ENCODE data around the gene CLEC17A. TPM values are rescaled to one million over a fixed set of nuclear protein-coding genes. Genes with fewer than 3 reads are reported as not detected.
A peak's percentile ranks its signal among the peaks of the same experiment; 100 is the strongest.

Gene CLEC17A
- total and polyA plus RNA-seq, 2 of the 8 experiments (the other 6 are each of a cell fraction or from before 2014, with no cell fraction given) = not detected

DNA sequence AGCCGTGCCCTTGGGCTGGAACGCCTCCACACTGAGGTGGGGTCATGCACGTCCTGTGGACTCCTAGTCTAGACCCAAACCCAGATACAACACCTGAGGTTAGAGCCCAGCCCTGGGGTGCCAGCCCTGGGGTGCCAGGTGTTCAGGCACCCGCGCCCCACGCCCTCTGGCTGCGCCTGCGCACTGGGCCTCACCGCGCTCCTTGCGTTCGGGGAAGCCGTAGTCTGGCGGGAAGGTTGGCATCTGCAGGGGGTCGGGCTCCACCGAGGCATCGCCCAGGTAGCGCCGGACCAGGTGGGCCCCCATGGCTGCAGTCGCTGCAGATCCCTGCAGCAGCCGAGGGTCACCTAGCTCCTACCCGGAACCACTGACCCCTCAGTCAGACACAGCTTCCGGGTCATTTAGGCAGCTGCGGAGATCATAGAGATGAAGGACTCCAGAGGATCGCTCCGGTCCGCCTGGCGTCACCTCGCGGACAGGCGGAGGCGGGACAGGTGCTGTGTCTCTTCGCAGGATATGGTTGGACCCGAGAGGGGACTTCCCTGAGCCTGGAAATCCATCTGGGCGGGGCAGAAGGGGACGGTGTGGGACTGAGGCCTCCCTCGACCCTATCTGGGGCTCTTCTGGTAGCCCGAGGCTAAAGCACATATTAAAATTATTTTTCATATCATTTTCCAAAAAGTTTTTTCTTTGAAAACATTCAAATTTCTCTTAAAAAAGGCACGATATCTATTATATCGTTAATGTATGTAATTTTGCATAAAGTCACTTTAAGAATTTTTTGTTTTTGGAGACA is 11.0 kb upstream of the CLEC17A start, which contains the start of gene NDUFB7 (continued):
- TF ChIP-seq EP300 (IDR thresholded peaks at IDR 0.05; ENCODE audit: borderline replicate concordance in 1 of 2, low read depth in 2 of 2, low read length in 2 of 2) (no peak), HDAC6 (IDR thresholded peaks at IDR 0.05; ENCODE audit: low read depth, low read length) (no peak), CTBP2 (IDR thresholded peaks at IDR 0.05; ENCODE audit: borderline replicate concordance, insufficient read depth, insufficient read length, low read length) (no peak), MAX (IDR thresholded peaks at IDR 0.05) (peak; percentile 68; the same call in 1 of the 2 replicates), TAF1 (IDR thresholded peaks at IDR 0.05; ENCODE audit: low read depth, low read length) (peak; percentile 85), CHD2 (IDR thresholded peaks at IDR 0.05; ENCODE audit: low read length) (peak; percentile 77), POLR2A (IDR thresholded peaks at IDR 0.05; ENCODE audit: control extremely low read depth in 1 of 2, low read depth in 2 of 2, low read length in 2 of 2) (peak in 1 of 2 experiments; percentile 88; a peak in 2 of 3 replicates), CBX8 (IDR thresholded peaks at IDR 0.05; ENCODE audit: borderline replicate concordance, low read depth, low read length) (no peak), BACH1 (IDR thresholded peaks at IDR 0.05; ENCODE audit: low read length) (no peak), SIN3A (conservative IDR thresholded peaks at IDR 0.05 in 1 of 2, IDR thresholded peaks at IDR 0.05 in 1 of 2; ENCODE audit: low read depth in 1 of 2, low read length in 2 of 2) (peak in 1 of 2 experiments; percentile 82; a peak in 1 of 4 replicates), SIX5 (IDR thresholded peaks at IDR 0.05; ENCODE audit: low read depth, low read length) (peak; percentile 20; the same call in 1 of the 2 replicates), RXRA (IDR thresholded peaks at IDR 0.05; ENCODE audit: insufficient read depth, low read depth, low read length) (no peak), EZH2 (IDR thresholded peaks at IDR 0.05; ENCODE audit: low read depth, low read length, severe bottlenecking) (no peak), SUZ12 (IDR thresholded peaks at IDR 0.05; ENCODE audit: low read length) (no peak), RNF2 (IDR thresholded peaks at IDR 0.05; ENCODE audit: borderline replicate concordance, low read depth, low read length, missing control alignments, poor library complexity, severe bottlenecking) (no peak), ASH2L (IDR thresholded peaks at IDR 0.05; ENCODE audit: low read length) (peak; percentile 84), KDM4A (IDR thresholded peaks at IDR 0.05; ENCODE audit: low read depth, low read length, severe bottlenecking) (no peak), SP1 (IDR thresholded peaks at IDR 0.05; ENCODE audit: low read depth, low read length) (peak; percentile 23; the same call in 1 of the 2 replicates), NANOG (IDR thresholded peaks at IDR 0.05; ENCODE audit: insufficient read depth, low read depth, low read length, poor library complexity, severe bottlenecking) (no peak), NRF1 (IDR thresholded peaks at IDR 0.05; ENCODE audit: low read depth, low read length) (peak; percentile 55), RAD21 (IDR thresholded peaks at IDR 0.05 in 1 of 2, conservative IDR thresholded peaks at IDR 0.05 in 1 of 2; ENCODE audit: low read depth in 2 of 2, low read length in 2 of 2) (peak; percentile 32 to 38; a peak in 3 of 4 replicates), GABPA (IDR thresholded peaks at IDR 0.05; ENCODE audit: borderline replicate concordance, insufficient read depth, low read length) (peak; percentile 96)
